Lower leg skin (tissue), 4 donors: ENCODE measurements around the gene DMRT2. TPM values are rescaled to one million over a fixed set of nuclear protein-coding genes. Genes with fewer than 3 reads are reported as not detected.
A peak's percentile ranks its signal among the peaks of the same experiment; 100 is the strongest.

ENCODE experiments used
- DNase-seq, 2 donors: peaks; one replicate each; pipeline ENCODE4 v3.0.0-alpha.2; 2019; ENCODE audit warnings: low spot score in 2 of 2
- H3K4me3 ChIP-seq: fragments of 200-600 bp; sonication (generic); 2 replicates; pipeline ENCODE4 v1.5.1; 2017; ENCODE audit warnings: mild to moderate bottlenecking, low read depth; ENCODE audit not compliant: poor library complexity, severe bottlenecking
- CTCF ChIP-seq, 3 donors: fragments of 450-650 bp; IDR thresholded peaks; one replicate each; pipeline ENCODE4 v1.5.1; 2016; ENCODE audit warnings: antibody characterized with exemption in 3 of 3, mild to moderate bottlenecking in 3 of 3, moderate library complexity in 2 of 3
- POLR2A ChIP-seq, 2 donors: fragments of 450-650 bp; IDR thresholded peaks; one replicate each; pipeline ENCODE4 v1.6.1; 2016 to 2017; ENCODE audit warnings: antibody characterized with exemption in 2 of 2, mild to moderate bottlenecking in 1 of 2, moderate library complexity in 1 of 2
- WGBS, 2 donors: methylation state at CpG; one replicate each; pipeline ENCODE4 v1.1.5; 2018; 5-methylcytosine and 5-hydroxymethylcytosine counted together
- intact Hi-C: fragments of 100-400 bp; cut with DNase I; formaldehyde crosslinking; loops from one replicate; pipeline ENCODE4 v1.15.0; 2023; ENCODE audit warnings: low total_unique reads
- total RNA-seq, 4 donors: library from RNA; depleted of rRNA; stranded (reverse); fragments of >200 nt; gene quantifications; one replicate each; pipeline ENCODE4 v1.1.0, GENCODE V29; 2016

The DMRT2 gene
- total RNA-seq, 4 donors from 2014 or later, result 0.22 to 0.81 TPM; not detected in 2

- intact Hi-C loops, result loop anchor here (5.0 to 10.0 kb wide), 2 partner anchors 116 to 623 kb away; no protein-coding TSS in a partner anchor
- DNase-seq, result no peak
- TF ChIP-seq POLR2A (IDR thresholded peaks at IDR 0.05) (no peak), CTCF (IDR thresholded peaks at IDR 0.05) (no peak)
- H3K4me3 ChIP-seq, result no peak overlapping the region
- 88 to 96% methylated on average over 3 of the region's 3 CpGs for WGBS, 2 donors
Measured at GRCh38 chr9:1008216-1008615, 41.9 kb upstream of the DMRT2 start.

- intact Hi-C loops, result loop anchor here (5.0 to 10.0 kb wide), 2 partner anchors 117 to 624 kb away; no protein-coding TSS in a partner anchor
- peak; percentile 68 to 97 for DNase-seq
- H3K4me3 ChIP-seq, result no peak overlapping the region
- TF ChIP-seq CTCF (IDR thresholded peaks at IDR 0.05) (peak in 1 of 3 donors; percentile 17), POLR2A (IDR thresholded peaks at IDR 0.05) (no peak)
- 2 to 5% methylated on average over 14 of the region's 14 CpGs for WGBS, 2 donors
Measured at GRCh38 chr9:1009101-1009707, 41.0 kb upstream of the DMRT2 start.

GRCh38 chr9:1013021-1013420 lies 37.1 kb upstream of the DMRT2 start:
- TF ChIP-seq CTCF (IDR thresholded peaks at IDR 0.05) (no peak), POLR2A (IDR thresholded peaks at IDR 0.05) (no peak)
- H3K4me3 ChIP-seq, result no peak overlapping the region
- no peak for DNase-seq
- intact Hi-C loops, result no loop called here
- 71 to 74% methylated on average over 5 of the region's 5 CpGs for WGBS, 2 donors

GRCh38 chr9:1014225-1014624 lies 35.9 kb upstream of the DMRT2 start:
- no peak overlapping the region for H3K4me3 ChIP-seq
- intact Hi-C loops, result no loop called here
- WGBS, 2 donors, result 75 to 82% methylated on average over 4 of the region's 4 CpGs
- DNase-seq, result no peak
- TF ChIP-seq CTCF (IDR thresholded peaks at IDR 0.05) (no peak), POLR2A (IDR thresholded peaks at IDR 0.05) (no peak)

- H3K4me3 ChIP-seq, result no peak overlapping the region
- TF ChIP-seq POLR2A (IDR thresholded peaks at IDR 0.05), result no peak
- TF ChIP-seq CTCF (IDR thresholded peaks at IDR 0.05), result no peak
- no peak for DNase-seq
- intact Hi-C loops, result no loop called here
- WGBS, 2 donors, result 83 to 85% methylated on average over 2 of the region's 2 CpGs
Measured at GRCh38 chr9:1014640-1015039, 35.5 kb upstream of the DMRT2 start.

GRCh38 chr9:1018121-1018520 lies 32.0 kb upstream of the DMRT2 start:
- TF ChIP-seq CTCF (IDR thresholded peaks at IDR 0.05) (no peak), POLR2A (IDR thresholded peaks at IDR 0.05) (no peak)
- 18 to 32% methylated on average over 10 of the region's 10 CpGs for WGBS, 2 donors
- H3K4me3 ChIP-seq, result no peak overlapping the region
- DNase-seq, result no peak
- intact Hi-C loops, result no loop called here
